HG03135 (cell line): ENCODE measurements around the gene SEMA3C.

ENCODE experiments used
- ATAC-seq: cut with Tn5 transposase; IDR thresholded peaks from one replicate; pipeline ENCODE4 v1.9.1; 2021; ENCODE audit warnings: mild to moderate bottlenecking, moderate library complexity; ENCODE audit not compliant: unreplicated experiment

SEMA3C gene

GRCh38 chr7:80858141-80858903 lies 60.5 kb downstream of the SEMA3C start:
- ATAC-seq = no peak

- no peak for ATAC-seq
Measured at GRCh38 chr7:80856769-80857168, 62.1 kb downstream of the SEMA3C start.

- no peak for ATAC-seq
Measured at GRCh38 chr7:80851896-80852476, 66.9 kb downstream of the SEMA3C start.

- no peak for ATAC-seq
Measured at GRCh38 chr7:80848841-80849240, 70.0 kb downstream of the SEMA3C start.

GRCh38 chr7:80847895-80848294 lies 71.0 kb downstream of the SEMA3C start:
- no peak for ATAC-seq

GRCh38 chr7:80847027-80847426 lies 71.8 kb downstream of the SEMA3C start:
- ATAC-seq = no peak

GRCh38 chr7:80844916-80845315 lies 73.9 kb downstream of the SEMA3C start:
- ATAC-seq = no peak

- no peak for ATAC-seq
Measured at GRCh38 chr7:80843018-80843677, 75.7 kb downstream of the SEMA3C start.

- no peak for ATAC-seq
Measured at GRCh38 chr7:80842022-80842790, 76.6 kb downstream of the SEMA3C start.

GRCh38 chr7:80841423-80841955 lies 77.4 kb downstream of the SEMA3C start:
- no peak for ATAC-seq

GRCh38 chr7:80840681-80841080 lies 78.2 kb downstream of the SEMA3C start:
- ATAC-seq = no peak

GRCh38 chr7:80839855-80840254 lies 79.0 kb downstream of the SEMA3C start:
- ATAC-seq = no peak

GRCh38 chr7:80838643-80839042 lies 80.2 kb downstream of the SEMA3C start:
- ATAC-seq = no peak

GRCh38 chr7:80837345-80837744 lies 81.5 kb downstream of the SEMA3C start:
- no peak for ATAC-seq

- ATAC-seq = no peak
Measured at GRCh38 chr7:80835251-80835650, 83.6 kb downstream of the SEMA3C start.

GRCh38 chr7:80833289-80834268 lies 85.3 kb downstream of the SEMA3C start:
- ATAC-seq = no peak

- ATAC-seq = no peak
Measured at GRCh38 chr7:80832006-80832405, 86.8 kb downstream of the SEMA3C start.

- no peak for ATAC-seq
Measured at GRCh38 chr7:80830584-80831285, 88.1 kb downstream of the SEMA3C start.

- no peak for ATAC-seq
Measured at GRCh38 chr7:80830010-80830409, 88.8 kb downstream of the SEMA3C start.
